ENCODE results near the gene HECTD4.

The HECTD4 gene

DNA sequence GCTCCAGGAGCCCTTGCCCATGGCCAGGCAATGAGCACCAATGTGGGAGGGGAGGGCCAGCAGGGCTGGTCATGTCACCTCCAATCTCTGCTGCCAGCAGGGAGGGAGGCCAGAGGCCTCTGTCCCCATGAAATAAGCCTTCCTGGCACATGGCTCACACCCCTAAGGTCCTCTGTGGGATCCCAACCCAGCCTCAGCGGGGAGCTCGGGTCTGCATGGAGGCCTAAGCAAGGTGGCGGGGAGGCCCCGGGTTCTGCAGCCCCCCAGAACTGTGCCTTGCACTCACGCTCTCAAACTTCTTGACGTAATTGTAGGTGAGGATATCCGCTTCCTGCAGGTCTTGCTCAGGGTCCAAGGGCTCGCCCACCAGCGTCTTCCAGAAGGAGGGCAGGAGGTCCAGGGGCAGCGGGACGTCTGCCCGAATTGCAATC lies 215.2 kb downstream of the HECTD4 start:
- 99% methylated on average over 10 of the region's 12 CpGs for WGBS (ENCODE audit: insufficient coverage)
- ChIA-PET CTCF (no interaction called here), POLR2A (no interaction called here)
- peaks cover 3 to 68% (median 41%) of the 10 kb centered on the region in 4 experiments for H3K36me3 ChIP-seq (ENCODE audit: control insufficient read depth in 4 of 4, insufficient read depth in 4 of 4, low read length in 3 of 4)
- no peaks in the 10 kb centered on the region for H3K9me3 ChIP-seq (ENCODE audit: control extremely low read depth in 1 of 5, control insufficient read depth in 4 of 5, insufficient read depth in 2 of 5, low read depth in 1 of 5, low read length in 4 of 5)
- no peak overlapping the region for H3K4me3 ChIP-seq (ENCODE audit: control insufficient read depth in 1 of 7, extremely low read depth in 1 of 7, insufficient read depth in 4 of 7, low read depth in 2 of 7, low read length in 6 of 7)
- no peaks in the 10 kb centered on the region for H3K4me1 ChIP-seq (ENCODE audit: control extremely low read depth in 1 of 4, control insufficient read depth in 4 of 4, insufficient read depth in 4 of 4, low read length in 3 of 4)
- no peaks in the 10 kb centered on the region for H3K27me3 ChIP-seq (replicated peaks in 2 of 5; ENCODE audit: control insufficient read depth in 4 of 5, insufficient read depth in 5 of 5, low read length in 4 of 5)
- no peak for DNase-seq
- no peak overlapping the region for H3K27ac ChIP-seq (ENCODE audit: insufficient read depth in 1 of 2, low read depth in 1 of 2, low read length in 2 of 2, poor library complexity in 1 of 2, severe bottlenecking in 2 of 2)

- POLR2A ChIA-PET: no interaction called here
- no peak overlapping the region for H3K27ac ChIP-seq (ENCODE audit: insufficient read depth in 1 of 2, low read depth in 1 of 2, low read length in 2 of 2, poor library complexity in 1 of 2, severe bottlenecking in 2 of 2)
- H3K4me3 ChIP-seq (ENCODE audit: control insufficient read depth in 1 of 7, extremely low read depth in 1 of 7, insufficient read depth in 4 of 7, low read depth in 2 of 7, low read length in 6 of 7): no peak overlapping the region
- no peak for DNase-seq
- over 99% methylated on average over 25 of the region's 26 CpGs for WGBS (ENCODE audit: insufficient coverage)
- peaks cover 3 to 72% (median 43%) of the 10 kb centered on the region in 4 experiments for H3K36me3 ChIP-seq (ENCODE audit: control insufficient read depth in 4 of 4, insufficient read depth in 4 of 4, low read length in 3 of 4)
- CTCF ChIA-PET: no interaction called here
- no peaks in the 10 kb centered on the region for H3K4me1 ChIP-seq (ENCODE audit: control extremely low read depth in 1 of 4, control insufficient read depth in 4 of 4, insufficient read depth in 4 of 4, low read length in 3 of 4)
- no peaks in the 10 kb centered on the region for H3K9me3 ChIP-seq (ENCODE audit: control extremely low read depth in 1 of 5, control insufficient read depth in 4 of 5, insufficient read depth in 2 of 5, low read depth in 1 of 5, low read length in 4 of 5)
- no peaks in the 10 kb centered on the region for H3K27me3 ChIP-seq (replicated peaks in 2 of 5; ENCODE audit: control insufficient read depth in 4 of 5, insufficient read depth in 5 of 5, low read length in 4 of 5)
Measured at GRCh38 chr12:112166051-112167015, 215.9 kb downstream of the HECTD4 start.

DNA sequence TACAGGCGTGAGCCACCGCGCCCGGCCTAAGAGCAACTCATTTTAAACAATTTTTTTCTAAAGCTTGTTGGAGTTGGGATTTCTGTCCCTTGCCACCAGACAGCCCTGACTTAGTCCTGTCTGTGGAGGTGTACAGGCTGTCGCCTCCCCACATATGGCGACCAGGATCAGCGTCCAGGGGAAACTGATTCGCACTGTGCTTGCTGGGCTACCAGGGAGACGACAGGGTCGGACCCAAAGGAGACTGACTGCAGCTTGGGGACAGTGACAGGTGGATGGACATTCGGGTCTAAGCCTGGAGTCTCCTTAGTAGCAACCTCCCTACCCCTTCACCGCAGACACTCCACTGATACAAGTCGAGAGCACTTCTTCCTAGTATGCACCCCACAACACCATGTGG lies 216.6 kb downstream of the HECTD4 start:
- Histone ChIP-seq H3K4me1 (ENCODE audit: control extremely low read depth in 1 of 4, control insufficient read depth in 4 of 4, insufficient read depth in 4 of 4, low read length in 3 of 4) (no peaks in the 10 kb centered on the region), H3K27me3 (replicated peaks in 2 of 5; ENCODE audit: control insufficient read depth in 4 of 5, insufficient read depth in 5 of 5, low read length in 4 of 5) (no peaks in the 10 kb centered on the region), H3K36me3 (ENCODE audit: control insufficient read depth in 4 of 4, insufficient read depth in 4 of 4, low read length in 3 of 4) (peaks cover 3 to 73% (median 42%) of the 10 kb centered on the region in 4 experiments), H3K4me3 (ENCODE audit: control insufficient read depth in 1 of 7, extremely low read depth in 1 of 7, insufficient read depth in 4 of 7, low read depth in 2 of 7, low read length in 6 of 7) (no peak overlapping the region), H3K9me3 (ENCODE audit: control extremely low read depth in 1 of 5, control insufficient read depth in 4 of 5, insufficient read depth in 2 of 5, low read depth in 1 of 5, low read length in 4 of 5) (no peaks in the 10 kb centered on the region), H3K27ac (ENCODE audit: insufficient read depth in 1 of 2, low read depth in 1 of 2, low read length in 2 of 2, poor library complexity in 1 of 2, severe bottlenecking in 2 of 2) (no peak overlapping the region)
- 100% methylated on average over 9 of the region's 13 CpGs for WGBS (ENCODE audit: insufficient coverage)
- DNase-seq: no peak
- CTCF ChIA-PET: no interaction called here
- POLR2A ChIA-PET: no interaction called here

- WGBS (ENCODE audit: insufficient coverage): 98% methylated on average over 22 of the region's 26 CpGs
- H3K27ac ChIP-seq (ENCODE audit: insufficient read depth in 1 of 2, low read depth in 1 of 2, low read length in 2 of 2, poor library complexity in 1 of 2, severe bottlenecking in 2 of 2): no peak overlapping the region
- H3K36me3 ChIP-seq (ENCODE audit: control insufficient read depth in 4 of 4, insufficient read depth in 4 of 4, low read length in 3 of 4): peaks cover 13 to 77% (median 52%) of the 10 kb centered on the region in 4 experiments
- H3K9me3 ChIP-seq (ENCODE audit: control extremely low read depth in 1 of 5, control insufficient read depth in 4 of 5, insufficient read depth in 2 of 5, low read depth in 1 of 5, low read length in 4 of 5): peaks cover 0 to 8% (median 2%) of the 10 kb centered on the region in 5 experiments
- DNase-seq: no peak
- H3K4me1 ChIP-seq (ENCODE audit: control extremely low read depth in 1 of 4, control insufficient read depth in 4 of 4, insufficient read depth in 4 of 4, low read length in 3 of 4): no peaks in the 10 kb centered on the region
- ChIA-PET POLR2A (no interaction called here), CTCF (no interaction called here)
- no peak overlapping the region for H3K4me3 ChIP-seq (ENCODE audit: control insufficient read depth in 1 of 7, extremely low read depth in 1 of 7, insufficient read depth in 4 of 7, low read depth in 2 of 7, low read length in 6 of 7)
- H3K27me3 ChIP-seq (replicated peaks in 2 of 5; ENCODE audit: control insufficient read depth in 4 of 5, insufficient read depth in 5 of 5, low read length in 4 of 5): no peaks in the 10 kb centered on the region
Measured at GRCh38 chr12:112164011-112164660, 218.1 kb downstream of the HECTD4 start.

- no peaks in the 10 kb centered on the region for H3K27me3 ChIP-seq (replicated peaks in 2 of 5; ENCODE audit: control insufficient read depth in 4 of 5, insufficient read depth in 5 of 5, low read length in 4 of 5)
- ChIA-PET CTCF (interaction anchor here (0.6 to 1.3 kb wide), 2 partner anchors 35 to 581 kb away, joined by 4 to 5 read pairs; no protein-coding TSS in a partner anchor), POLR2A (no interaction called here)
- peaks cover 0 to 14% (median 7%) of the 10 kb centered on the region in 5 experiments for H3K9me3 ChIP-seq (ENCODE audit: control extremely low read depth in 1 of 5, control insufficient read depth in 4 of 5, insufficient read depth in 2 of 5, low read depth in 1 of 5, low read length in 4 of 5)
- peaks cover 13 to 77% (median 55%) of the 10 kb centered on the region in 4 experiments for H3K36me3 ChIP-seq (ENCODE audit: control insufficient read depth in 4 of 4, insufficient read depth in 4 of 4, low read length in 3 of 4)
- no peak overlapping the region for H3K4me3 ChIP-seq (ENCODE audit: control insufficient read depth in 1 of 7, extremely low read depth in 1 of 7, insufficient read depth in 4 of 7, low read depth in 2 of 7, low read length in 6 of 7)
- no peaks in the 10 kb centered on the region for H3K4me1 ChIP-seq (ENCODE audit: control extremely low read depth in 1 of 4, control insufficient read depth in 4 of 4, insufficient read depth in 4 of 4, low read length in 3 of 4)
- no peak for DNase-seq
- WGBS (ENCODE audit: insufficient coverage): 95% methylated on average over 18 of the region's 22 CpGs
- H3K27ac ChIP-seq (ENCODE audit: insufficient read depth in 1 of 2, low read depth in 1 of 2, low read length in 2 of 2, poor library complexity in 1 of 2, severe bottlenecking in 2 of 2): no peak overlapping the region
Measured at GRCh38 chr12:112163471-112163991, 218.7 kb downstream of the HECTD4 start.

DNA sequence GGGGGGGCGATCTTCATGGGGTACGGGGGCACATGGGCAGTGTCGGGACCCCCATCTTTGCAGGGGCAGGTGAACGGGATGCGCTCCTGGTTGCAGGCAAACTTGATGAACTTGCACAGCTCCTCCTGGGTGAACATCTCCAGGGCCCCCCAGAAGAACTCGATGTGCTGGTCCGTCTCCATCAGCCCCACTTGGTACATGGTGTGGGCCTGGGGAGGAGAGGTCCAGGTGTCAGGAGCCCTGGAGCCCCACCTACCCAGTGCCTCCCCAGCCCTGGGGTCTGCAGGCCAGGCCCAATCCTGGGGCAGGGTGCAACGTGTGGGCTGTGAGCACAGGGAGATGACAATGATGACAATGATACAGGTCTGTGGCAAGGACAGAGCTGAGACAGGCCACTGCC lies 219.2 kb downstream of the HECTD4 start:
- Histone ChIP-seq H3K27ac (ENCODE audit: insufficient read depth in 1 of 2, low read depth in 1 of 2, low read length in 2 of 2, poor library complexity in 1 of 2, severe bottlenecking in 2 of 2) (no peak overlapping the region), H3K27me3 (replicated peaks in 2 of 5; ENCODE audit: control insufficient read depth in 4 of 5, insufficient read depth in 5 of 5, low read length in 4 of 5) (no peaks in the 10 kb centered on the region), H3K9me3 (ENCODE audit: control extremely low read depth in 1 of 5, control insufficient read depth in 4 of 5, insufficient read depth in 2 of 5, low read depth in 1 of 5, low read length in 4 of 5) (peaks cover 0 to 17% (median 9%) of the 10 kb centered on the region in 5 experiments), H3K36me3 (ENCODE audit: control insufficient read depth in 4 of 4, insufficient read depth in 4 of 4, low read length in 3 of 4) (peaks cover 12 to 77% (median 58%) of the 10 kb centered on the region in 4 experiments), H3K4me1 (ENCODE audit: control extremely low read depth in 1 of 4, control insufficient read depth in 4 of 4, insufficient read depth in 4 of 4, low read length in 3 of 4) (no peaks in the 10 kb centered on the region), H3K4me3 (ENCODE audit: control insufficient read depth in 1 of 7, extremely low read depth in 1 of 7, insufficient read depth in 4 of 7, low read depth in 2 of 7, low read length in 6 of 7) (no peak overlapping the region)
- ChIA-PET CTCF (interaction anchor here (0.6 to 1.3 kb wide), 2 partner anchors 35 to 581 kb away, joined by 4 to 5 read pairs; no protein-coding TSS in a partner anchor), POLR2A (interaction anchor here (0.6 kb wide), 1 partner anchor 8 kb away, joined by 3 read pairs; no protein-coding TSS in a partner anchor)
- DNase-seq: no peak
- 98% methylated on average over 7 of the region's 8 CpGs for WGBS (ENCODE audit: insufficient coverage)

Measured in common myeloid progenitor, CD34-positive (primary cell).